HG02678 (cell line): ENCODE measurements around the gene DOK4.

Experiments used
- ATAC-seq: cut with Tn5 transposase; IDR thresholded peaks from one replicate; pipeline ENCODE4 v1.9.1; 2021; ENCODE audit warnings: mild to moderate bottlenecking, moderate library complexity; ENCODE audit not compliant: unreplicated experiment

Gene DOK4

GRCh38 chr16:57519796-57520360, 33.6 kb upstream of the DOK4 start:
- ATAC-seq, result peak; percentile 63

GRCh38 chr16:57518922-57519321, 32.6 kb upstream of the DOK4 start:
- ATAC-seq, result no peak

GRCh38 chr16:57518520-57518919, 32.2 kb upstream of the DOK4 start:
- no peak for ATAC-seq

- no peak for ATAC-seq
These were observed 31.4 kb upstream of the DOK4 start for GRCh38 chr16:57517397-57518367.

GRCh38 chr16:57516773-57517172, 30.5 kb upstream of the DOK4 start:
- ATAC-seq, result no peak

GRCh38 chr16:57516176-57516725, 30.0 kb upstream of the DOK4 start:
- no peak for ATAC-seq

GRCh38 chr16:57514791-57515600, 28.7 kb upstream of the DOK4 start:
- ATAC-seq, result no peak

GRCh38 chr16:57514371-57514770, 28.1 kb upstream of the DOK4 start:
- ATAC-seq, result no peak

GRCh38 chr16:57513371-57514102, 27.2 kb upstream of the DOK4 start:
- no peak for ATAC-seq

GRCh38 chr16:57512296-57513001, 26.2 kb upstream of the DOK4 start:
- no peak for ATAC-seq

GRCh38 chr16:57510016-57510871, 24.0 kb upstream of the DOK4 start:
- no peak for ATAC-seq

- ATAC-seq, result no peak
These were observed 23.1 kb upstream of the DOK4 start for GRCh38 chr16:57509231-57509923.

- ATAC-seq, result no peak
These were observed 21.7 kb upstream of the DOK4 start for GRCh38 chr16:57508035-57508425.

- ATAC-seq, result no peak
These were observed 21.1 kb upstream of the DOK4 start for GRCh38 chr16:57507136-57508034.

- ATAC-seq, result no peak
These were observed 18.9 kb upstream of the DOK4 start for GRCh38 chr16:57505169-57505568.

- ATAC-seq, result no peak
These were observed 18.2 kb upstream of the DOK4 start for GRCh38 chr16:57504491-57504890.

GRCh38 chr16:57504001-57504400, 17.7 kb upstream of the DOK4 start:
- no peak for ATAC-seq
